GM21717 (cell line): ENCODE results near the gene MAGEA9.
"Not testable (repeated sequence)": the region's sequence is repeated elsewhere in the genome, so short reads cannot be mapped to it uniquely, and the experiment has no call there.

Source experiments
- ATAC-seq: cut with Tn5 transposase; IDR thresholded peaks from one replicate; pipeline ENCODE4 v1.9.1; 2021; ENCODE audit warnings: mild to moderate bottlenecking, moderate library complexity; ENCODE audit not compliant: unreplicated experiment

Gene MAGEA9, protein sequence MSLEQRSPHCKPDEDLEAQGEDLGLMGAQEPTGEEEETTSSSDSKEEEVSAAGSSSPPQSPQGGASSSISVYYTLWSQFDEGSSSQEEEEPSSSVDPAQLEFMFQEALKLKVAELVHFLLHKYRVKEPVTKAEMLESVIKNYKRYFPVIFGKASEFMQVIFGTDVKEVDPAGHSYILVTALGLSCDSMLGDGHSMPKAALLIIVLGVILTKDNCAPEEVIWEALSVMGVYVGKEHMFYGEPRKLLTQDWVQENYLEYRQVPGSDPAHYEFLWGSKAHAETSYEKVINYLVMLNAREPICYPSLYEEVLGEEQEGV

DNA sequence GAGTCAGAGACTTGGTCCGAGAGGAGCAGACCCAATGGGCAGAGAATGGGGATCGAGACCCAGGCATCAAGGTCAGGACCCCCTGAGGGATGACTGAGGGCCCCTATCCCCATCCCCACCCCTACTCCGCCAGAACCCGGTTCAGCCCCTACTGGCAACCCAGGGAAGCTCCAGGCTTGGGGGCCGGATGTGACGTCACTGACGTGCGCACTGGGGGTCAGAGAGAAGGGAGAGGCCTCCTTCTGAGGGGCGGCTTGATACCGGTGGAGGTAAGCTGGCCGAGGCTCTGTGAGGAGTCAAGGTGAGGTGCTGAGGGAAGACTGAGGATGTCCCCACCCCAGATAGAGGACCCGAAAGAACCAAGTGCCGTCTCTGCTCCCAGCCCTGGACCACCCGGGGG, at the start of gene MAGEA9:
TSS of gene MAGEA9 (plus strand) at position 204 of the 400 bp plus-strand sequence. CDS start 4,281 bp downstream, outside the sequence.
- not testable (repeated sequence) for ATAC-seq

DNA sequence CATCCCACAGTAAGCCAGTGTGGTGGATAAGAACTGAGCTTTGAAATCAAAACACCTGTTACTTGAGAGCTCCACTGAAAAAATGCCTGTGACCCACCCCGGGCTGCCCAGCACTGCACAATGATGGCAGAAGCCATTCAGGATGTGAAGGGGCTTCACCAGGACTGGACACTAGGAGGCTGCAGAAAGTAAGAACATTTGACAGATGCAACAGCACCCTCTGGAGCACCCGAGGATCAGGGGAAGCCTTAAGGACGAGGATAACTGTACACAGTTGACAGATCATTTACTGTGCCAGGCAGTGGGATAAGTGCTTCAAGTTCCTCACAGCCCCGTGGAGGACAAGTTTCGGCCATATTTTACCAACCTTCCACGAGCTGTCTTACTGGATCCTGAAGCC, 39.5 kb upstream of the MAGEA9 start:
- ATAC-seq = not testable (repeated sequence)

DNA sequence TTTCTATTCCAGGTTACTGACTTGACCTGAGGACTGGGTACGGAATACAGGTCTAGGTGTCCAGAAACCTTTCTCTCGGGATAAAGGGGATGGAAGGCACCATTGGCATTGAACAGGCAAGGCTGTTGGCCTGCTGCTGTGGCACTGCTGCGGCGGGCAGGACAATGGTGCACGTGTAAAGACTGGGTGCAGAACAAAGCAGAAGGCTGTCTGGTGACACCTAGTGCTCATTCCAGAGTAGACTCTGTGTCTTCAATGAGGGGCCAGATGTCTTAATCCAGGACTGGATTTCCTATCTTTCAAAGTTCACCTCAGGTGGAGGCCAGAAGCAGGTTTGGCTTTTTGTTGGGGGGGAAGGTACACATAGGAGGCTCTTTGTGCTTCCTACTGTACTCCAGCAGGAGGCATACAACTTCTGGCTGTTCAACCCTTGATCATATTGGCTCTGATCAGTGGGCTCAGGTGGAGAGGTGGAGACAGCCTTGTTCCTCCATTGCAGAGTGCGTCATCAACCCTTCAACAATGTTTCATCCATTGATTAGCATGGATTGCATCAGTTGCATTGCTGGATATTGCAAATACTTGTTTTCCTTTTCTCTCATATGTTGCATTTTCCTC, 35.2 kb upstream of the MAGEA9 start:
- ATAC-seq = not testable (repeated sequence)

DNA sequence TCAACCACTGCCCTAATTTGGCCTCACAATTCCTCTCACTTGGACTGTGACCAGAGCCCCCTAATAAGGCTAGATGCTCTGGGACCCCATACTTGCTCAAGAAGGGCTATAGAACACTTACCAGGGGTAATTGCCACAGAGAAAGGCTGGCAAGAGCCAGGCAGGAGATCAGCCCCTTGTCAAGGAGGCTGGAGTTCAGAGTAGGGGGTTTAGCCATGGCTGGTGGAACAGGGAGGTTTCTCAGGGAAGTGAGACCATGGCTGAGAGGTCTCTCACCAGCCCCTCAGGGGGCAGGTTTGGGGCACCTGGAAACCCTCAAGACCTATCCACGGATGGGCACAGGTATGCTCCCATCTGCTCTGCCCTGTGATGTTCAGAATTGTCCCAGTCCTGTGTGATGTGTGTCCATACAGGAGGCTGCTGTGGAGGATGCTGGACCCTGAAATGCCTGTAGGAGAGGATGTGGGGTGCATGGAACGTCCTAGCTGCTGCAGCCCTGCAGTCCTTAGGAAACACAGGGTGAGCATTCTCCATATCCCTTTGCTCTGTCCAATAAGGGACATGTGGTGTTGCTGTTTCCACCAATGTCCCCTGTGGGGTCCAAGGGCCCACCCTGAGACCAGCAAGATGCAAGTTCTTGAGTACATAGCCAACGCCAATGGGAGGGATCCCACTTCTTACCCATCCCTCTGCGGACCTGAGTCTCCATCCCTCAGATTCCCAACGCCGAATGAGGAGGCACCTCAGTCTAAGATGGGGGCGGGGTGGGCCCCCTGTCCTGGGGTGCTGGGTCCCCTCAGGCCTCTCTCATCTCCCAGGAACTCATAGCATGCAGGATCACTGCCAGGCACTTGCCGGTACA, 24.3 kb upstream of the MAGEA9 start:
- no peak for ATAC-seq

DNA sequence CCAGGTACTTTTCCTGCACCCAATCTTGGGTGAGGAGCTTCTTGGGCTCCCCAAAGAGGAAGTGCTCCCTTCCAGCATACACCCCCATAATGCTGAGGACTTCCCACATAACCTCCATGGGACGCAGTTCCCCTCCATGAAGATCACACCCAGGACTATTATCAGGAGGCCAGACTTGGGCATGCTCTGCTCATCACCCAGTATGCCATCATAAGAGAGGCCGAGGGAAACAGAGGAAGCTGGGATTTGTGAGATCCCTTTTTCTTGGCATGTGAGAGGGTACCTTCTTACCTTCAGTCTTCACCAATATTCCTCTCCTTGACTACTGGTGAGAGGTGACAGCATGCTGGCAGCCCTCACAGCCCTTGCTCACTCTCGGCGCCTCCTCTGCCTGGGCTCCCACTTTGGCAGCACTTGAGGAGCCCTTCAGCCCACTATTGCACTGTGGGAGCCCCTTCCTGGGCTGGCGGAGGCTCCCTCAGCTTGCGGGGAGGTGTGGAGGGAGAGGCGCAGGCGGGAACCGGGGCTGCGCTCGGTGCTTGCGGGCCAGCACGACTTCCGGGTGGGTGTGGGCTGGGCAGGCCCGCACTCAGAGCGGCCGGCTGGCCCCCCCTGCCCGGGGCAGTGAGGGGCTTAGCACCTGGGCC, 23.5 kb upstream of the MAGEA9 start:
- no peak for ATAC-seq

DNA sequence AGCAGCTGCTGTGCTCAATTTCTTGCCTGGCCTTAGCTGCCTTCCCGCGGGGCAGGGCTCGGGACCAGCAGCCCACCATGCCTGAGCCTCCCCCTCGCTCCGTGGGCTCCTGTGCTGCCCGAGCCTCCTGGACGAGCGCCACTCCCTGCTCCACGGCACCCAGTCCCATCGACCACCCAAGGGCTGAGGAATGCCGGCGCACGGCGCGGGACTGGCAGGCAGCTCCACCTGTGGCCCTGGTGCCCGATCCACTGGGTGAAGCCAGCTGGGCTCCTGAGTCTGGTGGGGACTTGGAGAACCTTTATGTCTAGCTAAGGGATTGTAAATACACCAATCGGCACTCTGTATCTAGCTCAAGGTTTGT, 23.0 kb upstream of the MAGEA9 start:
- ATAC-seq = not testable (repeated sequence)

DNA sequence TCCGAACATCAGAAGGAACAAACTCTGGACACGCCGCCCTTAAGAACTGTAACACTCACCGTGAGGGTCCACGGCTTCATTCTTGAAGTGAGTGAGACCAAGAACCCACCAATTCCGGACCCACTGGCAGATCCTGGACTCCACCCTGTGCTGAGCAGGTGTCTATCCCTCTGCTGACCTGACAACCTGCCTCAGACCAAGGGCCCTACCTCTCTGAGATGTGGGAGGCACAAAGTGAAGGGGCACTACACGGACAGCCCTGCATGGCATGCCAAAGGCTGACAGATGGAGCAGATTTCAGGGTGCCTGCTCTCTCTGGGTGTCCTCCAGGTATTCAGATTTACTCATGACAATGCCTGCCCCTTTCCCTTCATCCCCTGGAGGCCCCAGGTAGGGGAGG, 21.9 kb upstream of the MAGEA9 start:
- ATAC-seq = no peak

DNA sequence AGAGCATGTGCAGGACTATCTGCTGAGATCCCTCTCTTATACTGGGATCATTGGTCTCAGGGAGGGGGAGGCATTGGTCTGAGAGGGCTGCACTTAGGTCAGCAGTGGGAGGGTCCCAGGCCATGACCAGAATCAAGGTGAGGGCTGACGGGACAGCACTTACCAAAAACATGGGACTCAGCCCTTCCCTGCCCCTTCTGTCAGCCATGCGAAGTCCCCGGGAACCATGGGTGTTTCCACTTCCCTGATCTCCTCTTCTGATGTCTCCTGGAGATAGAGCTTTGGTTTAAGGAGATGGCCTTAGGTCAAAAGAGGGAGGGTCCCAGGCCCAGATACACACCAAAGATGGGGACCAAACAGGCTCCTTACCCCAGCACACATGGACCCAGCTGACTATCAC, 20.8 kb upstream of the MAGEA9 start:
- ATAC-seq = no peak

DNA sequence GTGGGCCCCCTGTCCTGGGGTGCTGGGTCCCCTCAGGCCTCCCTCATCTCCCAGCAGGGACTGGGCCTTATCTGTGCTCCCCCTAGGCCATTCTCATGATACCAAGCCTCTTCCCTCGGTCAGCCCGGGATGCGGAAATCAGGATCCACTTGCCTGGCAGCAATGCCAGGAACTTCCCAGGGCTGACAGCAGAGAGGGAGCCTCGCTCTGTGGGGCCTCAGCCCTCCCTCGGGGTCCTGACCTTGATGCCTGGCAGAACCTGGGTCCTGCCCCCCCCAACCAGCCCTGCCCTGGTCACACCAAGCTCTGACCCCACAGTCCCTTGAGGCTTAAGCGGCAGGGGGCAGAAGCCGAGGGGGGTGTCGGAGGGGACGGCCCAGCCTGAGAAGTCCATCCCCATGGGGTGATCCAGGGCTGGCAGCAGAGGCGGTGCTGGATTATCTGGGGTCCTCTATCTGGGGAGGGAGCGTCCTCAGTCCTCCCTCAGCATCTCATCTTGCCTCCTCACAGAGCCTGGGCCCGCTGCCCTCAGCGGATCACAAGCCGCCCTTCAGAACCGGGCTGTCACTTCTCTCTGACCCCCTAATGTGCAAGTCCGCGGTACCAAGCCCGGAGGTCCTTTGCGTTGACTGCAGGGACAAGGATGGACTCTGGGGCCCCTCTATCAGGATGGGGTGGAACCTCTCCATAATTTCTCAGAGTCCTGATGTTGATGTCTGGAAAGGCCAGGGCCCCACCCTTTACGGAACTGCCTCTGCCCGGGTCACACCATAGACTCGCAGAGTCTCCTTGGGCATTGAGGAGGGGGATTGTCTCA, 19.7 kb upstream of the MAGEA9 start:
- not testable (repeated sequence) for ATAC-seq

DNA sequence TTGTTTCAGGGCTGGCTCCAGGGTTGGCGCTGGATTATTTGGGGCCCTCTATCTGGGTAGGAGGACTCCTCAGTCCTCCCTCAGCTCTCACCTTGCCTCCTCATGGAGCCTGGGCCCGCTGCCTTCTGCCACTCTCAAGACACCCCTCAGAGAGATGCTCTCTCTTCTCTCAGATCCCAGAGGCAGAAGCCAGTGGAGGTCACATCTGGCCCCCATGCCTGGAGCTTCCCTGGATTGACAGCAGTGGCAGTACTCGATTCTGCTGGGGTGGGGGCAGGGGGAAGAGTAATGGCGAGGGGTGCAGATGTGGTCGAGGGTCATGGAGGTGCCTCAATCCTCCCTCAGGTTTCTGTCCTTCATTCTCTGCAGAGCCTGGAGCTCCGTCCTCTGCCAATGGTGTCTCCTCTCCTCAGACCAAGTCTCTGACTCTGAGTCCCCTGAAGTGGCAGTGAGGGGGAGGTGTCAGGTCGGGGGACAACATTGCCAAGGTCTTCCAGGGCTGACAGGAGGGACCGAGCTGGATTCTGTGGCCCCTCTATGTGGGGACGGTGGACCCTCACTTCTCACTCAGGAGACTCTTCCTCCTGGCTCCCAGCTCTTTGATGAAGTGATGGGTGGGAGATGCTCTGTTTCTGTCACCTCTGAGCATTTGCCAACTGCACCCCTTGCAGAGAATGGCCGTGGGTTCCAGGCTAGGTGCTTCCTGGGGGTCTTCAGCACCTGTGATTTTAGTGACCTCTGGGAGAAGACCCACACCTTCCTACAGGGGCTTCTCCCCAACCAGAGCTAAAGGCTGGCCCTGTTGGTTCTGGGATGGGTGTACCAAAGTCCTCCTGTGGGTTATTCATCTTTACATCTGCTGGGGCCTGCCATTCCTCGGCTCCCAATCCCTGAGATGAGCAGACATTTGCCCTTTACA, 18.8 kb upstream of the MAGEA9 start:
- ATAC-seq = no peak

DNA sequence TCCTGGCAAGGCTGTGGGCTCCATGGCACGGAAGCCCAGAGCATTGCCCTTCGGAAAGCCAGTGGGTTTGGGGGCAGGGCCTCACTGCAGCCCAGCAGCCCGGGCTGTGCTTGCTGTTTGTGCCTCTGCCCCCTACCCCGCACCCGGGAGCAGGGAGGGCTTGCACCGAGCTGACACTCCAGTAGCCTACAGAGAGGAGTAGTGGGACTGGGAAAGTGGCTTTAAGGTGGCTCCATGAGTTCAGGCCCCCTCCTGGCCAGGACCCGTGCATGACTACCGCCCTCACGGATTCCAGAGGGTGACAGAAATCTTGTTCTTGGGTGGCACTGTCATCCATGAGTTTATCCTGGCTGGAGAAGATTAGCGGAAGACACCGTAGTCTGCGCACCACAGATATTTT, 11.4 kb upstream of the MAGEA9 start:
- ATAC-seq = not testable (repeated sequence)

DNA sequence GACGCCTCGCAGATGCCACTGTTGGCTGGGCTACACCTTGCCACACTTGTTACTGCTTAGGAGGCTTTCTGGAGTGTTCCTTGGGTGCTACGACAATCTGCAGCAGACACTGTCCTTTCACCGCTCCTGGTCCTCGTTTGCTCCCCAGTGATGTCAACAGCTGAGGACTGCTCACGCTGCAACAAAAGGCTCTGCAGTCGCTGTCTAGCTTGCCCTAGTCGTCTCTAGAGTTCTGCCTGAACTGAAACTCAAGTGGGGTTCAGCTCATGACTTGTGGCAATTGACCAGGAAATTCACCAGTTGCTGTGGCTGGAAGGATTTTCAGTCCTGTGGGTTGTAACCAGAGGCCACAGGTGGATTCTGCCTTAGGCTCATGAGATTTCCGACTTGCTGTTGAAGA, 8.7 kb upstream of the MAGEA9 start:
- not testable (repeated sequence) for ATAC-seq

DNA sequence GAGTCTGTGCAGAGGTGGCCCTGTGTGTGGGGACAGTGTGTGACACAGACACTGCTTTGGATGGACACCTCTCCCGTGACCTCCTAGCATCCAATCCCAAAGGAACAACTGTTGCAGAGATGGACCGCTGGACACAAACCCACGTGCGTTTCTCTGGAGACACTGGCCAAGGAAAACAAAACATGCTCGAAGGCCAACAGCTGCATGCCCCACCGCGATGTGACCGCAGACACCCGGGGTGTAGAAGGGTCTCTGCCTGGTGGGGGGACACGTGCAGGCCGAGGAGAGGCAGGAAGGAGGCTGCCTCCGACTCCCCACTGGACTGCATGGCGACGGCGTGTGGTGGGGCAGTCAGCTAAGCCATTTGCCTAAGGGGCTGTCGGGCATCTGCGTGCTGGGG, 8.0 kb upstream of the MAGEA9 start, which contains the start of gene HSFX1:
TSS of gene HSFX1 (plus strand) at position 301 of the 400 bp plus-strand sequence. CDS start 614 bp downstream, outside the sequence.
- ATAC-seq = not testable (repeated sequence)

DNA sequence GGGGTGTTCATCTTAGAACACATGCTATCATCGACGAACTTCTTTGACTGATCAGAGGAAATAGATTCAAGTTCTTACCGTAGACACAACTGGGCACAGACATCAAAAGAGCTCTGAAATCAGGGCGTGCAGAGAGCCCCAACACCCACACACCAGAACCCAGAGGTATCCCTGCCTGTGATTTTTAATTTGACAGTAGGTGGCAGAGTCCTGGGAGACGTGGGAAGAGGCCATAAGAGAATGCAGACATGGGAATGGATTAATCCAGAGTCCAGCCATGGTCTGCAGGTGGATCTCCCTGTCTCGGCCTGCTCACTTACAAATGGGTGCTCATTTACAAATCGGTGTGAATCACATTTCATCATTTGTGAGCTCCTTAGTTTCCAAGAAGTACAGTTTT, 3.7 kb upstream of the MAGEA9 start:
- ATAC-seq = not testable (repeated sequence)

DNA sequence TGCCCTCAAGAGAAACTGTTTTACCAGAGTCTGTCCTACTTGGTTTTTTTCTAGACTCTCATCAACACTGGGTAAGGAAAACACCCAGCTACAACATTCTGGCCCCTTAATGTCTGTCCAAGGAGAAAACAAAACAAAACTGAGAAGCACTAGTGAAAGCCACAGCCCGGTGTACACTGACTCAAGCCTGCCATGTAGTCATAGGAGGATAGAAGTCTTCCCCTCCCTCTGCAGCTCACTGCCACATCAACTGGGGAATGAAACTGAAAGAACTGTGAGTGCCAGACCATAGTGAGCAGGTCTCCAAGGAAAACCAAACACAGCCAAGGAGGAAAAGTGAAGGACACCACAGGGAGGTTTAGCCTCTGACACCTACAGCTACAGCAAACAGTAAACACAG, 13.8 kb downstream of the MAGEA9 start:
- ATAC-seq = peak; percentile 100

DNA sequence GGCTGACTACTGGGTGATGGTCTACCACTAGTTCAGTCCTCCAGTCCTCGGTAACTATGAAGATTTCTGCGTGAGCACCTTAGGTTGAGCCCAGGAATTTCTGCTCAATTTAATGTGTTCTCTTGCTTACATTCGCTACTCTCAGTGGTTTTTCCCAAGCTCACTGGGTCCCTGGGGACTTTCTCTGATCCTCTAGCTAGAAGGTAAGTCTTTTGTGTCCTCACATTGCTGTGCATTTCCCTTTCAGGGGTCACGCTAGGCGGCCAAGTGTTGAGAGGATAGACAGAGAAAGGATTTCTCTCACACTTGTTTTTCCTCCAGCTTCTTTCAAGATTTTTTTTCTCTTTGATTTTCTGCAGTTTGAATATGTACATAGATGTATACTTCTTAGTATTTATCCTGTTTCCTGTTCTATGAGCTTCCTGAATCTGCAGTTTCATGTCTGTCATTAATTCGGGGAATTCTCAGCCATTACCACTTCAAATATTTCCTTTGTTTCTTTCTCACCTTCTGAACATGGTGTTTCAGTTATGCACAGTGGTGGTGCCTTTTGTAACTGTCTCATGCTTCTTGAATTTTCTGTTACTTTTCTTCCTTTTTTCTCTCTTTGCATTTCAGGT, 17.5 kb downstream of the MAGEA9 start:
- no peak for ATAC-seq

DNA sequence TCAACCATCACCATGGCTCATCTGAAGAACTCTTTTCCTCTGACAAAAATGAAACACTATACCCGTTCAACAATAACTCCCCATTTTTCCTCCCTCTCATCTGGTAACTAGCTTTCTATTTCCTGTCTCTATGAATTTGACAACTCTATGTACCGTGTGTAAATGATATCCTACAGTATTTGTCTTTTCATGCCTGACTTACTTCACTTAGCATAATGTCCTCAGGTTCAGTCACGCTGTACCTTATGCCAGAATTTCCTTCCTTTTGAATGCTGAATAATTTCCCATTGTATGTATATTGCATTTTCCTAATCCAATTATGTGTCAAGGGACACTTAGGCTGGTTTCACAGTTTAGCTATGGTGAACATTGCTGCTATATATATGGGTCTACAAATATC, 18.2 kb downstream of the MAGEA9 start:
- no peak for ATAC-seq

DNA sequence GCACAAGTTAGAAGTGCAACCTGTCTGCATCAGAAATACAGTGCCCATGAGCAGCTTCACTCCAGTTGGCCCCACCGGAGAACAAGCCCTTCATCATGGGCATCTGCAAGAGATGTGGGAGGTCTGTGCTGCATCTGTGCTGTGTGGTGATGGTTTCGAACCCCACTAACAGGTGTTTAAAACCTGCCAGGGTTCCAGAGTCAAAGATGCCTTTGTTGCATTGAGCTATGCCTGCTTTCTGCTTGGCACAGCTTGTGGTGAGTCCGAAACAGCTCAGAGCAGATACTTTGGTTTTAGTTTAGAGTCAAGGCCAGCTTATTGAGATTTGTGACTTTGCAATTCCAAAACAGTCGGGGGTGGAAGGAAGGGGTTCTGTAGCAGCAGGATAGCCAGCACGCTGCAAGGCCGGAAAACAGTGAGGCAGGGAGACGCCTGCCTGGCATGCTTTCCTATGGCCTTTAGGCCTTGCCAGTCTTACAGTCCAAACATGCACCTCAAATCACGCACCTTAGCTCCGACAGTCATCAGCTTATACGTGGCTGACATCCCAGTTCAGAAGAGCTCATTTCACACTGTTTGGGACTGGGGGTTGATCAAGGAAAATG, 21.8 kb downstream of the MAGEA9 start:
- ATAC-seq = no peak
